HepG2 (cell line): ENCODE measurements around the gene NDUFS1. TPM values are rescaled to one million over a fixed set of nuclear protein-coding genes. Genes with fewer than 3 reads are reported as not detected.

Experiments
- AHDC1 ChIP-seq: sonication (generic); formaldehyde crosslinking; IDR thresholded peaks from 2 replicates; pipeline ENCODE4 v1.5.1; 2020; ENCODE audit warnings: mild to moderate bottlenecking, missing genetic modification reagents, borderline replicate concordance
- FIP1L1 ChIP-seq: fragments of 200-400 bp; formaldehyde crosslinking; IDR thresholded peaks from 2 replicates; pipeline ENCODE4 v1.6.1; 2018; ENCODE audit warnings: low read depth, mild to moderate bottlenecking, low read length, moderate library complexity, borderline replicate concordance; ENCODE audit not compliant: insufficient read depth
- FOXM1 ChIP-seq: sonication (generic); formaldehyde crosslinking; IDR thresholded peaks from 2 replicates; pipeline ENCODE4 v1.5.0; 2020; ENCODE audit warnings: missing genetic modification reagents
- IRF2 ChIP-seq: IDR thresholded peaks from 2 replicates; pipeline ENCODE4 v1.6.1; 2018; ENCODE audit warnings: missing genetic modification reagents, missing compliant biosample characterization
- KDM2A ChIP-seq: sonication (generic); formaldehyde crosslinking; IDR thresholded peaks from 2 replicates; pipeline ENCODE4 v1.4.0; 2020; ENCODE audit warnings: low read depth, missing genetic modification reagents, borderline replicate concordance
- MIER2 ChIP-seq: IDR thresholded peaks from 2 replicates; pipeline ENCODE4 v1.6.1; 2016; ENCODE audit warnings: missing biosample characterization, missing genetic modification reagents
- NR3C1 ChIP-seq: sonication (generic); formaldehyde crosslinking; IDR thresholded peaks from 2 replicates; pipeline ENCODE4 v1.4.0; 2020; ENCODE audit warnings: missing genetic modification reagents
- SAP130 ChIP-seq: IDR thresholded peaks from 2 replicates; pipeline ENCODE4 v1.6.1; 2016; ENCODE audit warnings: low read depth
- SMYD3 ChIP-seq: sonication (generic); formaldehyde crosslinking; IDR thresholded peaks from 2 replicates; pipeline ENCODE4 v1.8.1; 2023; ENCODE audit warnings: mild to moderate bottlenecking, missing genetic modification reagents
- ZBTB40 ChIP-seq, 2 experiments: fragments of 450-650 bp in 1 of 2; sonication (generic) in 1 of 2; formaldehyde crosslinking in 1 of 2; IDR thresholded peaks; 2 replicates each; pipeline versions ENCODE4 v1.6.1 to v1.8.0; 2016 to 2022; ENCODE audit warnings: antibody characterized with exemption in 1 of 2, mild to moderate bottlenecking in 1 of 2, missing genetic modification reagents in 1 of 2
- ZNF256 ChIP-seq: sonication (generic); formaldehyde crosslinking; conservative IDR thresholded peaks from 2 replicates; pipeline ENCODE4 v1.4.0; 2020; ENCODE audit warnings: missing genetic modification reagents
- ZNF513 ChIP-seq: sonication (generic); formaldehyde crosslinking; conservative IDR thresholded peaks from 2 replicates; pipeline ENCODE4 v1.5.0; 2020; ENCODE audit warnings: missing genetic modification reagents
- polyA plus RNA-seq, 8 experiments: library from polyadenylated mRNA; depleted of rRNA in 3 of 8; stranded (reverse) in 7 of 8; unstranded in 1 of 8; fragments of >200 nt; fragmentation: Illumina TruSeq in 4 of 8; extraction: Trizol in 4 of 8; gene quantifications; 2 replicates each; pipeline versions ENCODE4 v1.2.1 to v1.2.3, GENCODE V29; 2011 to 2016; ENCODE audit warnings: low read depth in 4 of 8, missing spikeins in 1 of 8, mixed read lengths in 1 of 8; ENCODE audit not compliant: insufficient read depth in 1 of 8
- total RNA-seq, 5 experiments: library from RNA; depleted of rRNA; stranded (reverse); fragments of >200 nt; fragmentation: Illumina TruSeq; extraction: Trizol; gene quantifications; 2 replicates each; pipeline ENCODE4 v1.2.3, GENCODE V29; 2016; ENCODE audit warnings: low read depth in 1 of 5

NDUFS1 gene
- total and polyA plus RNA-seq, 2 of the 13 experiments (the other 11 are each of a cell fraction or from before 2014, with no cell fraction given): 139 to 242 TPM

GRCh38 chr2:206085742-206086445, 73.3 kb downstream of the NDUFS1 start, which contains the start of gene INO80D (continued):
- TF ChIP-seq AHDC1 (CRISPR knock-in tag): peak; percentile 68; the same call in 1 of the 2 replicates
- TF ChIP-seq ZNF256: no peak
- no peak for TF ChIP-seq ZBTB40 (IDR thresholded peaks at IDR 0.05)
- TF ChIP-seq ZBTB40 (CRISPR knock-in tag; IDR thresholded peaks at IDR 0.05): peak; percentile 71
- TF ChIP-seq SMYD3: no peak
- no peak for TF ChIP-seq IRF2 (CRISPR knock-in tag)
- TF ChIP-seq FOXM1: no peak
- TF ChIP-seq ZNF513 (CRISPR knock-in tag): no peak
- TF ChIP-seq SAP130 (CRISPR knock-in tag): peak; percentile 67; the same call in 1 of the 2 replicates
- TF ChIP-seq NR3C1 (CRISPR knock-in tag): no peak
- TF ChIP-seq FIP1L1: peak; percentile 82; the same call in 1 of the 2 replicates
- no peak for TF ChIP-seq MIER2 (CRISPR knock-in tag)
- TF ChIP-seq KDM2A (CRISPR knock-in tag): peak; percentile 65
